H9 (cell line): ENCODE measurements around the gene UCP2. TPM values are rescaled to one million over a fixed set of nuclear protein-coding genes. Genes with fewer than 3 reads are reported as not detected.

ENCODE experiments used
- DNase-seq: peaks from one replicate; pipeline ENCODE4 v3.0.0-alpha.2; 2017
- H2AFZ ChIP-seq: one replicate; pipeline ENCODE4 v1.6.1; 2013; ENCODE audit warnings: mild to moderate bottlenecking, low read length, control low read depth, moderate library complexity
- H2AK5ac ChIP-seq: 2 replicates; pipeline ENCODE4 v1.6.1; 2013; ENCODE audit warnings: low read length, control low read depth, mixed read lengths; ENCODE audit not compliant: insufficient read length
- H2BK120ac ChIP-seq: one replicate; pipeline ENCODE4 v1.6.1; 2013; ENCODE audit warnings: low read depth, mild to moderate bottlenecking, low read length, control low read depth, inconsistent platforms; ENCODE audit not compliant: poor library complexity, severe bottlenecking
- H2BK12ac ChIP-seq: 2 replicates; pipeline ENCODE4 v1.6.1; 2013; ENCODE audit warnings: low read length, control low read depth, mixed read lengths, low read depth; ENCODE audit not compliant: insufficient read length
- H2BK15ac ChIP-seq: 2 replicates; pipeline ENCODE4 v1.6.1; 2013; ENCODE audit warnings: low read depth, low read length, control low read depth
- H2BK20ac ChIP-seq: one replicate; pipeline ENCODE4 v1.6.1; 2013; ENCODE audit warnings: low read depth, mild to moderate bottlenecking, low read length, control low read depth, inconsistent platforms; ENCODE audit not compliant: poor library complexity, severe bottlenecking
- H2BK5ac ChIP-seq: 2 replicates; pipeline ENCODE4 v1.6.1; 2013; ENCODE audit warnings: low read length, control low read depth, mixed read lengths; ENCODE audit not compliant: insufficient read length
- H3K14ac ChIP-seq: 2 replicates; pipeline ENCODE4 v1.6.1; 2013; ENCODE audit warnings: low read length, control low read depth; ENCODE audit not compliant: insufficient read depth
- H3K18ac ChIP-seq: 2 replicates; pipeline ENCODE4 v1.6.1; 2013; ENCODE audit warnings: low read depth, mild to moderate bottlenecking, mixed read lengths, low read length, control low read depth; ENCODE audit not compliant: insufficient read length
- H3K23ac ChIP-seq: 2 replicates; pipeline ENCODE4 v1.6.1; 2013; ENCODE audit warnings: low read length, control low read depth, mixed read lengths, low read depth; ENCODE audit not compliant: insufficient read length
- H3K23me2 ChIP-seq: 2 replicates; pipeline ENCODE4 v1.6.1; 2013; ENCODE audit warnings: low read depth, mild to moderate bottlenecking, mixed read lengths, low read length, control low read depth; ENCODE audit not compliant: insufficient read length, poor library complexity, severe bottlenecking
- H3K27ac ChIP-seq: 2 replicates; pipeline ENCODE4 v1.5.1; 2013; ENCODE audit warnings: low read length, control low read depth, mixed read lengths, low read depth; ENCODE audit not compliant: insufficient read length
- H3K27me3 ChIP-seq: 2 replicates; pipeline ENCODE4 v1.6.1; 2013; ENCODE audit warnings: low read length, control low read depth, inconsistent platforms; ENCODE audit not compliant: insufficient read depth
- H3K4ac ChIP-seq: 2 replicates; pipeline ENCODE4 v1.6.1; 2013; ENCODE audit warnings: low read depth, mild to moderate bottlenecking, control low read depth, inconsistent platforms, low read length, moderate library complexity
- H3K4me1 ChIP-seq: 2 replicates; pipeline ENCODE4 v1.6.1; 2013; ENCODE audit warnings: low read length, control low read depth, inconsistent platforms; ENCODE audit not compliant: insufficient read depth
- H3K4me2 ChIP-seq: 2 replicates; pipeline ENCODE4 v1.6.1; 2013; ENCODE audit warnings: low read length, control low read depth, mixed read lengths; ENCODE audit not compliant: insufficient read length, insufficient read depth
- H3K56ac ChIP-seq: 2 replicates; pipeline ENCODE4 v1.6.1; 2013; ENCODE audit warnings: low read depth, mild to moderate bottlenecking, mixed read lengths, low read length, control low read depth; ENCODE audit not compliant: insufficient read length
- H3K79me1 ChIP-seq: 2 replicates; pipeline ENCODE4 v1.6.1; 2013; ENCODE audit warnings: low read depth, mild to moderate bottlenecking, moderate library complexity, low read length, control low read depth, inconsistent platforms; ENCODE audit not compliant: insufficient read depth, poor library complexity, severe bottlenecking
- H3K79me2 ChIP-seq: 2 replicates; pipeline ENCODE4 v1.6.1; 2013; ENCODE audit warnings: low read length, control low read depth, inconsistent platforms; ENCODE audit not compliant: insufficient read depth
- H3K9ac ChIP-seq: 2 replicates; pipeline ENCODE4 v1.6.1; 2013; ENCODE audit warnings: low read length, control low read depth, mixed read lengths; ENCODE audit not compliant: insufficient read length; ENCODE audit errors: extremely low read depth
- H3K9me3 ChIP-seq: one replicate; pipeline ENCODE4 v1.6.1; 2013; ENCODE audit warnings: low read depth, low read length, inconsistent platforms; ENCODE audit not compliant: control insufficient read depth
- H3T11ph ChIP-seq: one replicate; pipeline ENCODE4 v1.6.1; 2013; ENCODE audit warnings: mild to moderate bottlenecking, low read length, control low read depth, inconsistent platforms
- H4K20me1 ChIP-seq: one replicate; pipeline ENCODE4 v1.6.1; 2013; ENCODE audit not compliant: control insufficient read depth, insufficient read length, insufficient read depth
- H4K5ac ChIP-seq: 2 replicates; pipeline ENCODE4 v1.6.1; 2013; ENCODE audit warnings: low read depth, mild to moderate bottlenecking, mixed read lengths, low read length, control low read depth; ENCODE audit not compliant: insufficient read length
- H4K8ac ChIP-seq: replicated peaks from 2 replicates; pipeline ENCODE4 v1.6.1; 2013; ENCODE audit warnings: low read length, control low read depth, mixed read lengths, low read depth; ENCODE audit not compliant: insufficient read length
- H4K91ac ChIP-seq: 2 replicates; pipeline ENCODE4 v1.6.1; 2013; ENCODE audit warnings: low read depth, mild to moderate bottlenecking, moderate library complexity, mixed read lengths, low read length, control low read depth; ENCODE audit not compliant: insufficient read length
- H3K27ac Mint-ChIP-seq, 3 experiments: 2 replicates in 2 of 3; 3 replicates in 1 of 3; pipeline ENCODE4 v1.8.0; 2020 to 2021; ENCODE audit warnings: mixed read lengths in 3 of 3, mild to moderate bottlenecking in 1 of 3, moderate library complexity in 1 of 3
- H3K27me3 Mint-ChIP-seq: 2 replicates; pipeline ENCODE4 v1.8.0; 2021; ENCODE audit warnings: low read depth, mild to moderate bottlenecking, moderate library complexity, mixed read lengths
- H3K36me3 Mint-ChIP-seq, 3 experiments: 2 replicates in 2 of 3; 3 replicates in 1 of 3; pipeline ENCODE4 v1.8.0; 2020 to 2021; ENCODE audit warnings: low read depth in 3 of 3, mixed read lengths in 3 of 3; ENCODE audit not compliant: insufficient read depth in 1 of 3
- H3K4me1 Mint-ChIP-seq, 2 experiments: 2 replicates each; pipeline ENCODE4 v1.8.0; 2020; ENCODE audit warnings: mixed read lengths in 2 of 2
- H3K4me3 Mint-ChIP-seq, 2 experiments: 2 replicates in 1 of 2; 3 replicates in 1 of 2; pipeline ENCODE4 v1.8.0; 2020 to 2021; ENCODE audit warnings: mild to moderate bottlenecking in 2 of 2, mixed read lengths in 2 of 2, moderate library complexity in 1 of 2
- H3K9me3 Mint-ChIP-seq, 2 experiments: 2 replicates in 1 of 2; 3 replicates in 1 of 2; pipeline ENCODE4 v1.8.0; 2020; ENCODE audit warnings: mild to moderate bottlenecking in 2 of 2, mixed read lengths in 2 of 2, moderate library complexity in 1 of 2
- WGBS: extraction: QIAGEN DNeasy Blood & Tissue Kit; methylation state at CpG from one replicate; pipeline ENCODE4 v1.1.7; 2013; ENCODE audit warnings: missing lambda C conversion rate, low lambda C conversion rate, mixed read lengths; ENCODE audit not compliant: insufficient read length; ENCODE audit errors: extremely low coverage; 5-methylcytosine and 5-hydroxymethylcytosine counted together
- total RNA-seq: library from RNA; stranded (reverse); gene quantifications from 2 replicates; pipeline ENCODE4 v1.2.1, GENCODE V29; 2021
- TF ChIP-seq, protein P1 (sequence below): fragments of 200-600 bp; sonication (generic); conservative IDR thresholded peaks from 3 replicates; pipeline ENCODE4 v1.8.0; 2021; ENCODE audit warnings: antibody characterized with exemption, mild to moderate bottlenecking

UCP2 gene
- total RNA-seq, 1 experiment from 2014 or later: 62.1 TPM

DNA sequence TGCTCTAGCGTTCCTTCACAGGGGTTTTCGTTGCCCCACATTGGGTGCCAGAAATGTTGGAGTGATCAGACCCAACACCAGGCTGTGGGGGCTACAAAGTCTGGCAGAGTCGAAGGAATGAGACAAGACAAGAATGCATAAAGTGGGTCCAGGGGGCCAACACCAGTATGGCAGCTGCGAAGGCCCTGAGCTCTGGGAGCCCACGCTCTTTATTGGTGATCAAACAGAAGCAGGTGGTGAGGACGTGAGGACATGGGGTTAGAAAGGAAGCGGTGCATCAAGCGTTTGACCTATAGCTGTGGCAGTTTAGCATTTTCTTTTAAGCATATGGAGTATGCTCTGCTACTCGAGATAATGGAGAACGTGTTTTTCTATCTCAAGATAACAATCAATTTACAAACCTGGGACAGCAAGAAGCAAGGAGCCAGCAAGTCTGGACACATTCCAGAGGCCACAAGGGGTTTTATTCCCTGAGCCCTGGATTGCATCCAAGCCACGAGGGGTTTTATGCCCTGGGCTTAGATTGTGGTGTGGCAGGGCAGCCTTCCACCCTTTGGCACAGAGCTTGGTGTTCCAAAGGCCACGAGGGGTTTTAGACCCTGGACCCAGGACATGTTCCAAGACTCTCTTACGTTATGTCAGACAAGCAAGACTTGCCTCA, 35.7 kb downstream of the UCP2 start:
- Histone ChIP-seq H4K8ac (no peak overlapping the region), H3K23me2 (no peaks in the 10 kb centered on the region), H3K79me1 (no peaks in the 10 kb centered on the region), H3K4me1 (no peaks in the 10 kb centered on the region), H2AK5ac (no peak overlapping the region), H3K56ac (no peak overlapping the region), H3K14ac (no peak overlapping the region), H3K27ac (no peak overlapping the region), H4K91ac (no peak overlapping the region), H3T11ph (no peak overlapping the region), H3K18ac (no peak overlapping the region), H3K9me3 (peaks cover 11% of the 10 kb centered on the region), H3K9ac (no peak overlapping the region), H2BK15ac (no peak overlapping the region), H2BK12ac (no peak overlapping the region), H2AFZ (no peak overlapping the region), H4K5ac (no peak overlapping the region), H3K23ac (no peak overlapping the region), H4K20me1 (no peaks in the 10 kb centered on the region), H2BK120ac (no peak overlapping the region), H2BK5ac (no peak overlapping the region), H3K27me3 (no peaks in the 10 kb centered on the region), H3K4me2 (no peak overlapping the region), H3K4ac (no peak overlapping the region), H2BK20ac (no peak overlapping the region), H3K79me2 (no peaks in the 10 kb centered on the region)
- peaks cover 1 to 6% of the 10 kb centered on the region in 2 experiments; a peak in 1 of 4 replicates for H3K4me1 Mint-ChIP-seq
- no peak for DNase-seq
- no CpG with 5 or more reads among the region's 13 CpGs for WGBS
- H3K36me3 Mint-ChIP-seq: peaks cover 3 to 12% (median 5%) of the 10 kb centered on the region in 3 experiments; a peak in 5 of 7 replicates
- H3K27ac Mint-ChIP-seq: no peak overlapping the region
- no peaks in the 10 kb centered on the region; the same call in 1 of the 2 replicates for H3K27me3 Mint-ChIP-seq
- peaks cover 11 to 12% of the 10 kb centered on the region in 2 experiments for H3K9me3 Mint-ChIP-seq
- TF ChIP-seq, protein P1, sequence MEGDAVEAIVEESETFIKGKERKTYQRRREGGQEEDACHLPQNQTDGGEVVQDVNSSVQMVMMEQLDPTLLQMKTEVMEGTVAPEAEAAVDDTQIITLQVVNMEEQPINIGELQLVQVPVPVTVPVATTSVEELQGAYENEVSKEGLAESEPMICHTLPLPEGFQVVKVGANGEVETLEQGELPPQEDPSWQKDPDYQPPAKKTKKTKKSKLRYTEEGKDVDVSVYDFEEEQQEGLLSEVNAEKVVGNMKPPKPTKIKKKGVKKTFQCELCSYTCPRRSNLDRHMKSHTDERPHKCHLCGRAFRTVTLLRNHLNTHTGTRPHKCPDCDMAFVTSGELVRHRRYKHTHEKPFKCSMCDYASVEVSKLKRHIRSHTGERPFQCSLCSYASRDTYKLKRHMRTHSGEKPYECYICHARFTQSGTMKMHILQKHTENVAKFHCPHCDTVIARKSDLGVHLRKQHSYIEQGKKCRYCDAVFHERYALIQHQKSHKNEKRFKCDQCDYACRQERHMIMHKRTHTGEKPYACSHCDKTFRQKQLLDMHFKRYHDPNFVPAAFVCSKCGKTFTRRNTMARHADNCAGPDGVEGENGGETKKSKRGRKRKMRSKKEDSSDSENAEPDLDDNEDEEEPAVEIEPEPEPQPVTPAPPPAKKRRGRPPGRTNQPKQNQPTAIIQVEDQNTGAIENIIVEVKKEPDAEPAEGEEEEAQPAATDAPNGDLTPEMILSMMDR: no peak
- no peak overlapping the region for H3K4me3 Mint-ChIP-seq
